CD14-positive monocyte (primary cell): Measurements from ENCODE around the gene RPS8. TPM values are rescaled to one million over a fixed set of nuclear protein-coding genes. Genes with fewer than 3 reads are reported as not detected.

Experiments used
- DNase-seq, 3 donors: peaks; one replicate each; pipeline ENCODE4 v3.0.0-alpha.2; 2011 to 2022
- H2AFZ ChIP-seq: 2 replicates; pipeline ENCODE4 v1.6.0; 2012; ENCODE audit warnings: mild to moderate bottlenecking, low read depth, low read length, inconsistent platforms; ENCODE audit not compliant: insufficient read depth, poor library complexity, severe bottlenecking
- H3K27ac ChIP-seq, 2 donors: 1 replicate in 1 of 2; 2 replicates in 1 of 2; pipeline ENCODE4 v1.5.1; 2012 to 2013; ENCODE audit warnings: low read length in 2 of 2, control low read depth in 1 of 2, inconsistent platforms in 1 of 2, low read depth in 1 of 2, mild to moderate bottlenecking in 1 of 2
- H3K27me3 ChIP-seq, 2 donors: one replicate each; pipeline versions ENCODE4 v1.6.0 to v1.6.1; 2011 to 2013; ENCODE audit warnings: low read length in 2 of 2; ENCODE audit not compliant: control insufficient read depth in 2 of 2, insufficient read depth in 2 of 2
- H3K36me3 ChIP-seq, 2 donors: replicated peaks in 1 of 2; 1 replicate in 1 of 2; 2 replicates in 1 of 2; pipeline versions ENCODE4 v1.5.1 to v1.6.1; 2012 to 2013; ENCODE audit warnings: low read length in 2 of 2, control low read depth in 1 of 2, inconsistent platforms in 1 of 2, mild to moderate bottlenecking in 1 of 2; ENCODE audit not compliant: insufficient read depth in 2 of 2, control insufficient read depth in 1 of 2
- H3K4me1 ChIP-seq, 2 donors: 1 replicate in 1 of 2; 2 replicates in 1 of 2; pipeline versions ENCODE4 v1.5.1 to v1.6.1; 2012 to 2013; ENCODE audit warnings: low read length in 2 of 2, control low read depth in 1 of 2, inconsistent platforms in 1 of 2, mild to moderate bottlenecking in 1 of 2, moderate library complexity in 1 of 2; ENCODE audit not compliant: insufficient read depth in 2 of 2, control insufficient read depth in 1 of 2
- H3K4me2 ChIP-seq: replicated peaks from 2 replicates; pipeline ENCODE3; 2012; ENCODE audit warnings: low read length, moderate library complexity, mild to moderate bottlenecking; ENCODE audit not compliant: poor library complexity, severe bottlenecking; ENCODE audit errors: extremely low read depth
- H3K4me3 ChIP-seq, 3 experiments: fragments of 200-600 bp in 1 of 3; sonication (generic) in 1 of 3; replicated peaks in 1 of 3; 1 replicate in 2 of 3; 2 replicates in 1 of 3; pipeline ENCODE4 v1.5.1; 2011 to 2013; ENCODE audit warnings: low read length in 3 of 3, mild to moderate bottlenecking in 3 of 3, control low read depth in 2 of 3, low read depth in 2 of 3, inconsistent platforms in 1 of 3, moderate library complexity in 1 of 3
- H3K79me2 ChIP-seq: 2 replicates; pipeline ENCODE4 v1.6.0; 2012; ENCODE audit warnings: mild to moderate bottlenecking, control low read depth, inconsistent platforms, low read length, moderate library complexity; ENCODE audit not compliant: insufficient read depth
- H3K9ac ChIP-seq: 2 replicates; pipeline ENCODE4 v1.6.0; 2017; ENCODE audit warnings: low read length, mild to moderate bottlenecking; ENCODE audit not compliant: insufficient read depth, poor library complexity, severe bottlenecking
- H3K9me3 ChIP-seq, 2 donors: replicated peaks in 1 of 2; 1 replicate in 1 of 2; 2 replicates in 1 of 2; pipeline versions ENCODE4 v1.5.1 to v1.6.1; 2012 to 2013; ENCODE audit warnings: low read length in 2 of 2, control low read depth in 1 of 2; ENCODE audit not compliant: control insufficient read depth in 1 of 2, insufficient read depth in 1 of 2
- H4K20me1 ChIP-seq: 2 replicates; pipeline ENCODE4 v1.6.0; 2012; ENCODE audit warnings: mild to moderate bottlenecking, low read length, control low read depth, moderate library complexity; ENCODE audit not compliant: insufficient read depth
- H3K27ac Mint-ChIP-seq, 7 donors: one replicate each; pipeline ENCODE4 v1.8.0; 2020; ENCODE audit warnings: mild to moderate bottlenecking in 7 of 7, mixed read lengths in 7 of 7, moderate library complexity in 6 of 7, inconsistent platforms in 2 of 7
- H3K27me3 Mint-ChIP-seq, 3 donors: one replicate each; pipeline ENCODE4 v1.8.0; 2021 to 2022; ENCODE audit warnings: low read depth in 3 of 3, mild to moderate bottlenecking in 3 of 3, mixed read lengths in 3 of 3, moderate library complexity in 3 of 3, inconsistent platforms in 1 of 3
- H3K36me3 Mint-ChIP-seq, 2 donors: one replicate each; pipeline ENCODE4 v1.8.0; 2020; ENCODE audit warnings: mixed read lengths in 2 of 2, inconsistent platforms in 1 of 2, mild to moderate bottlenecking in 1 of 2
- H3K4me1 Mint-ChIP-seq: one replicate; pipeline ENCODE4 v1.8.0; 2020; ENCODE audit warnings: mild to moderate bottlenecking, mixed read lengths
- H3K4me3 Mint-ChIP-seq, 2 donors: one replicate each; pipeline ENCODE4 v1.8.0; 2020; ENCODE audit warnings: mild to moderate bottlenecking in 2 of 2, mixed read lengths in 2 of 2, moderate library complexity in 1 of 2
- H3K9me3 Mint-ChIP-seq, 7 donors: one replicate each; pipeline ENCODE4 v1.8.0; 2020 to 2022; ENCODE audit warnings: mixed read lengths in 7 of 7, mild to moderate bottlenecking in 6 of 7, moderate library complexity in 6 of 7, inconsistent platforms in 2 of 7
- CTCF ChIP-seq: fragments of 200-600 bp; IDR thresholded peaks from one replicate; pipeline ENCODE4 v1.8.0; 2022; ENCODE audit warnings: antibody characterized with exemption, mild to moderate bottlenecking
- WGBS: methylation state at CpG from one replicate; pipeline ENCODE4 v1.1.5; 2013; ENCODE audit warnings: missing lambda C conversion rate; ENCODE audit not compliant: insufficient coverage; 5-methylcytosine and 5-hydroxymethylcytosine counted together
- intact Hi-C, 2 donors: fragments of 100-400 bp; cut with micrococcal nuclease; formaldehyde crosslinking; loops; one replicate each; pipeline versions ENCODE4 v1.15.0 to v1.15.1; 2023
- polyA plus RNA-seq, 3 donors: library from polyadenylated mRNA; depleted of rRNA in 1 of 3; unstranded in 2 of 3; stranded (reverse) in 1 of 3; fragments of 300-500 nt in 2 of 3; fragments of >200 nt in 1 of 3; fragmentation: Illumina TruSeq in 2 of 3; gene quantifications; 1 replicate in 2 of 3; 2 replicates in 1 of 3; pipeline ENCODE4 v1.2.3, GENCODE V29; 2012 to 2021

The RPS8 gene
- polyA plus RNA-seq, 3 donors: 413 to 1,619 (median 419) TPM

- peak overlapping the region in 1 of 2 donors; percentile 9 for H3K4me3 Mint-ChIP-seq
- WGBS: 82% methylated on average over 13 of the region's 14 CpGs
- H3K4me3 ChIP-seq: no peak overlapping the region
- peaks cover 45% of the 10 kb centered on the region for H4K20me1 ChIP-seq
- peaks cover 23 to 31% of the 10 kb centered on the region in 2 donors for H3K4me1 ChIP-seq
- H3K4me2 ChIP-seq: peak overlapping the region; percentile 11
- peaks cover 32 to 54% of the 10 kb centered on the region in 2 donors for H3K36me3 ChIP-seq
- intact Hi-C loops: loop anchor here (5.0 to 10.0 kb wide), 4 partner anchors 35 to 525 kb away; partner anchors contain the start of gene EIF2B3 (in 1 of the 2)
- H3K36me3 Mint-ChIP-seq: peaks cover 46 to 57% of the 10 kb centered on the region in 2 donors
- H3K9me3 ChIP-seq: no peaks in the 10 kb centered on the region
- H3K27ac ChIP-seq: peak overlapping the region in 1 of 2 donors; percentile 93
- peaks cover 34% of the 10 kb centered on the region for H3K79me2 ChIP-seq
- H3K4me1 Mint-ChIP-seq: peaks cover 34% of the 10 kb centered on the region
- no peak overlapping the region for H3K9ac ChIP-seq
- peaks cover 0 to 3% (median 0%) of the 10 kb centered on the region in 3 donors for H3K27me3 Mint-ChIP-seq
- H3K27me3 ChIP-seq: no peaks in the 10 kb centered on the region
- no peak overlapping the region for H2AFZ ChIP-seq
- H3K27ac Mint-ChIP-seq: peak overlapping the region in 6 of 7 donors; percentile 46 to 79 (median 72)
- DNase-seq: no peak
- TF ChIP-seq CTCF: no peak
- no peaks in the 10 kb centered on the region for H3K9me3 Mint-ChIP-seq
These were observed 2.2 kb downstream of the RPS8 start for GRCh38 chr1:44777547-44777946.

GRCh38 chr1:44777969-44778635, 2.8 kb downstream of the RPS8 start:
- Histone ChIP-seq H3K79me2 (peaks cover 34% of the 10 kb centered on the region), H3K4me3 (no peak overlapping the region), H3K27me3 (no peaks in the 10 kb centered on the region), H2AFZ (no peak overlapping the region), H3K36me3 (peaks cover 32 to 54% of the 10 kb centered on the region in 2 donors), H3K27ac (peak overlapping the region in 1 of 2 donors; percentile 93), H4K20me1 (peaks cover 45% of the 10 kb centered on the region), H3K9ac (no peak overlapping the region), H3K9me3 (no peaks in the 10 kb centered on the region), H3K4me1 (peaks cover 23 to 31% of the 10 kb centered on the region in 2 donors), H3K4me2 (no peak overlapping the region)
- peaks cover 34% of the 10 kb centered on the region for H3K4me1 Mint-ChIP-seq
- no peaks in the 10 kb centered on the region for H3K9me3 Mint-ChIP-seq
- peaks cover 46 to 57% of the 10 kb centered on the region in 2 donors for H3K36me3 Mint-ChIP-seq
- no peak for TF ChIP-seq CTCF
- intact Hi-C loops: loop anchor here (5.0 to 10.0 kb wide), 4 partner anchors 36 to 524 kb away; partner anchors contain the start of gene EIF2B3 (in 1 of the 2)
- WGBS: 49% methylated on average over 8 of the region's 13 CpGs
- peak overlapping the region; percentile 30 to 79 (median 66) for H3K27ac Mint-ChIP-seq
- H3K4me3 Mint-ChIP-seq: no peak overlapping the region
- DNase-seq: no peak
- H3K27me3 Mint-ChIP-seq: peaks cover 0 to 3% (median 0%) of the 10 kb centered on the region in 3 donors
